ENCODE results near the gene CBFB. TPM values are rescaled to one million over a fixed set of nuclear protein-coding genes. Genes with fewer than 3 reads are reported as not detected.
A peak's percentile ranks its signal among the peaks of the same experiment; 100 is the strongest.

CBFB gene
- total and polyA plus RNA-seq, 2 experiments from 2014 or later: 47.4 to 59.0 TPM

DNA sequence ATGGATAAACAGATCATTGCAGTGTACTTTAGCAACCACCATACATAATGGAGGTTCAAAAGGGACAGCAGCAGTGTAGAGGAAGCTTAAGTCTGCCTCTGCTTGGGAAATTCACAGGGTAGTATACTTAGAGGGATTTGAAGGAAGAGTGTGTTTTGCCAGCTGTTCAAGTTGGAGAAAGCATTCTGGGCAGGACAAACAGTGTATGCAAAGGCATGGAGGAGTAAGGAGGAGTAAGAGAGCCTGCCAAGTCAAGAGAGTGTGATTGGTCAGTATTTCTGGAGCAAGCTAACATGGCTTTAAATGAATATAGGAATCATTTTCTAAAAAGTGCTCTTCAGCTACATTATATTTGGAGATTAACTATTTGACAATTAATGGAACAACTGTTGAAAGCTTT, 57.9 kb downstream of the CBFB start:
- no peak overlapping the region for H2AFZ ChIP-seq
- H3K36me3 ChIP-seq (replicated peaks; ENCODE audit: insufficient read depth, low read depth): no peaks in the 10 kb centered on the region
- no peaks in the 10 kb centered on the region for H3K9me2 ChIP-seq (replicated peaks; ENCODE audit: insufficient read depth)
- no peak for DNase-seq (ENCODE audit: low spot score)
- no peaks in the 10 kb centered on the region for H3K27me3 ChIP-seq
- H3K4me3 ChIP-seq: no peak overlapping the region
- H4K20me1 ChIP-seq (ENCODE audit: insufficient read depth, poor library complexity, severe bottlenecking): no peaks in the 10 kb centered on the region
- no peaks in the 10 kb centered on the region for H3K9me3 ChIP-seq (ENCODE audit: low read depth)
- H3K27ac ChIP-seq: peak overlapping the region; percentile 17
- TF ChIP-seq, protein P1, sequence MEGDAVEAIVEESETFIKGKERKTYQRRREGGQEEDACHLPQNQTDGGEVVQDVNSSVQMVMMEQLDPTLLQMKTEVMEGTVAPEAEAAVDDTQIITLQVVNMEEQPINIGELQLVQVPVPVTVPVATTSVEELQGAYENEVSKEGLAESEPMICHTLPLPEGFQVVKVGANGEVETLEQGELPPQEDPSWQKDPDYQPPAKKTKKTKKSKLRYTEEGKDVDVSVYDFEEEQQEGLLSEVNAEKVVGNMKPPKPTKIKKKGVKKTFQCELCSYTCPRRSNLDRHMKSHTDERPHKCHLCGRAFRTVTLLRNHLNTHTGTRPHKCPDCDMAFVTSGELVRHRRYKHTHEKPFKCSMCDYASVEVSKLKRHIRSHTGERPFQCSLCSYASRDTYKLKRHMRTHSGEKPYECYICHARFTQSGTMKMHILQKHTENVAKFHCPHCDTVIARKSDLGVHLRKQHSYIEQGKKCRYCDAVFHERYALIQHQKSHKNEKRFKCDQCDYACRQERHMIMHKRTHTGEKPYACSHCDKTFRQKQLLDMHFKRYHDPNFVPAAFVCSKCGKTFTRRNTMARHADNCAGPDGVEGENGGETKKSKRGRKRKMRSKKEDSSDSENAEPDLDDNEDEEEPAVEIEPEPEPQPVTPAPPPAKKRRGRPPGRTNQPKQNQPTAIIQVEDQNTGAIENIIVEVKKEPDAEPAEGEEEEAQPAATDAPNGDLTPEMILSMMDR (IDR thresholded peaks at IDR 0.05; ENCODE audit: poor library complexity): no peak
- no peak for TF ChIP-seq EZH2 (IDR thresholded peaks at IDR 0.05; ENCODE audit: borderline replicate concordance)
- no peak for TF ChIP-seq EZH2phosphoT487 (IDR thresholded peaks at IDR 0.05; ENCODE audit: low read depth, severe bottlenecking, unreplicated experiment)
- peaks cover 8% of the 10 kb centered on the region for H3K79me2 ChIP-seq
- no peak overlapping the region for H3K4me2 ChIP-seq
- no peaks in the 10 kb centered on the region for H3K4me1 ChIP-seq (ENCODE audit: insufficient read depth)

DNA sequence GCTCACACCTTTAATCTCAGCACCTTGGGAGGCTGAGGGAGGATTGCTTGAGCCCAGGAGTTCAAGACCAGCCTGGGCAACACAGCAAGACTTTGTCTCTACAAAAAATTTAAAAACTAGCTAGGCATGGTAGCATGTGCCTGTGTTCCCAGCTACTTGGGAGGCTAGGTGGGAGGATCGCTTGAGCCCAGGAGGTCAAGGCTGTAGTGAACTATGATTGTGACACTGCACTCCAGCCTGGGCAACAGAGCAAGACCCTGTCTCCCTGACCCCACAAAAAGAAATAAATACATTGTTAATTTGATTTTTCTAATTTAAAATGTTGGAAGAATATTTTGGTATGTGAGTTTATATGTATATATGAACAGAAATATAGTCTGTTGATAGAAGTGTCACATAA, 58.3 kb downstream of the CBFB start:
- H3K27me3 ChIP-seq: no peaks in the 10 kb centered on the region
- no peaks in the 10 kb centered on the region for H3K9me2 ChIP-seq (replicated peaks; ENCODE audit: insufficient read depth)
- no peak overlapping the region for H3K4me2 ChIP-seq
- no peaks in the 10 kb centered on the region for H4K20me1 ChIP-seq (ENCODE audit: insufficient read depth, poor library complexity, severe bottlenecking)
- H3K9me3 ChIP-seq (ENCODE audit: low read depth): no peaks in the 10 kb centered on the region
- H3K4me1 ChIP-seq (ENCODE audit: insufficient read depth): no peaks in the 10 kb centered on the region
- peaks cover 8% of the 10 kb centered on the region for H3K79me2 ChIP-seq
- DNase-seq (ENCODE audit: low spot score): no peak
- H2AFZ ChIP-seq: no peak overlapping the region
- H3K36me3 ChIP-seq (replicated peaks; ENCODE audit: insufficient read depth, low read depth): no peaks in the 10 kb centered on the region
- 100% methylated on average over 1 of the region's 1 CpG for WGBS (ENCODE audit: low lambda C conversion rate, missing lambda C conversion rate)
- no peak overlapping the region for H3K27ac ChIP-seq
- no peak overlapping the region for H3K4me3 ChIP-seq
- TF ChIP-seq EZH2 (IDR thresholded peaks at IDR 0.05; ENCODE audit: borderline replicate concordance) (no peak), EZH2phosphoT487 (IDR thresholded peaks at IDR 0.05; ENCODE audit: low read depth, severe bottlenecking, unreplicated experiment) (no peak)
- TF ChIP-seq, protein P1 (IDR thresholded peaks at IDR 0.05; ENCODE audit: poor library complexity): no peak

DNA sequence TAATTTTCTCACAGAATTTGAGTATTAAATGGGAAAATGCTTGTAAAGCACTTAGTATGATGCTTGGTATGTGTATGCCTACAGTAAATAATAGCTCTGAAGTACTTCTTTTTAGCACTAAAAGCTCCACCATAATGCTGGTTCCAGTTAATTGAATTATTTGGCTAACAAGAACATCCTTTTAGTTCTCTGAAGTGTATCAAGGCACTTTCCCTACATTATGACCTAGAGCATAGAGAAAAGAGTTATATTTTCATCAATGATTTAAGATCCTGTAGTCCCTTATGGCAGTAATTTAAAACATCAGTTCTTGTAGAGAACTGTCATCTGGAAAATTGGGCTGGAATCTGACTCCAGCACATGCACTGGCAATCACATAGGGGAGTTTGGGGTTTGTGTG, 58.9 kb downstream of the CBFB start:
- Histone ChIP-seq H3K4me3 (no peak overlapping the region), H3K4me1 (ENCODE audit: insufficient read depth) (no peaks in the 10 kb centered on the region), H3K9me3 (ENCODE audit: low read depth) (no peaks in the 10 kb centered on the region), H4K20me1 (ENCODE audit: insufficient read depth, poor library complexity, severe bottlenecking) (no peaks in the 10 kb centered on the region), H3K27me3 (no peaks in the 10 kb centered on the region), H2AFZ (no peak overlapping the region), H3K79me2 (peaks cover 9% of the 10 kb centered on the region), H3K9me2 (replicated peaks; ENCODE audit: insufficient read depth) (no peaks in the 10 kb centered on the region), H3K36me3 (replicated peaks; ENCODE audit: insufficient read depth, low read depth) (no peaks in the 10 kb centered on the region), H3K4me2 (no peak overlapping the region), H3K27ac (no peak overlapping the region)
- DNase-seq (ENCODE audit: low spot score): no peak
- TF ChIP-seq EZH2 (IDR thresholded peaks at IDR 0.05; ENCODE audit: borderline replicate concordance) (no peak), EZH2phosphoT487 (IDR thresholded peaks at IDR 0.05; ENCODE audit: low read depth, severe bottlenecking, unreplicated experiment) (no peak)
- TF ChIP-seq, protein P1 (IDR thresholded peaks at IDR 0.05; ENCODE audit: poor library complexity): no peak

DNA sequence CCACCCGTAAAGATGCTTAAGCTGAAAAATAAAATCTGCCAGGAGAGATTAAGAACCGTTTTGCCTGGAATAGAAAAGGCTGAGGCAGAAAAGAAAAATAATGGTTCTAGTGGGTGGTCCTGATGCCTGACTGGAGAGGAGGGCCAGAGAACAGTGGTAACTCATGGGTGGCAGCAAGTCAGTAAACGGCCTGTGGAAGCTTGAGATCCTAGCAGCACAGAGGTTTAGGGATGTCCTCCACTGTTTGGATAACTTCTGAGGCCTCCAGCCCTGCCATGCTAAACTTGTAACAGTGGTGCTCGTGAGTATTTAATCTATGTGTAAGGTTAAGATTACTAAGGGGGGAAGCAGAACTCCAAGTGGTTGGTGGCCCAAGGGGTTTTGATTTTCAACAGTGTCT, 59.6 kb downstream of the CBFB start:
- Histone ChIP-seq H2AFZ (no peak overlapping the region), H3K9me3 (ENCODE audit: low read depth) (no peaks in the 10 kb centered on the region), H3K27ac (no peak overlapping the region), H3K36me3 (replicated peaks; ENCODE audit: insufficient read depth, low read depth) (no peaks in the 10 kb centered on the region), H4K20me1 (ENCODE audit: insufficient read depth, poor library complexity, severe bottlenecking) (no peaks in the 10 kb centered on the region), H3K9me2 (replicated peaks; ENCODE audit: insufficient read depth) (no peaks in the 10 kb centered on the region), H3K4me3 (no peak overlapping the region), H3K79me2 (peaks cover 11% of the 10 kb centered on the region), H3K27me3 (no peaks in the 10 kb centered on the region), H3K4me1 (ENCODE audit: insufficient read depth) (no peaks in the 10 kb centered on the region), H3K4me2 (no peak overlapping the region)
- TF ChIP-seq, protein P1 (IDR thresholded peaks at IDR 0.05; ENCODE audit: poor library complexity): no peak
- TF ChIP-seq EZH2phosphoT487 (IDR thresholded peaks at IDR 0.05; ENCODE audit: low read depth, severe bottlenecking, unreplicated experiment) (no peak), EZH2 (IDR thresholded peaks at IDR 0.05; ENCODE audit: borderline replicate concordance) (no peak)
- DNase-seq (ENCODE audit: low spot score): no peak
- 75% methylated on average over 4 of the region's 4 CpGs for WGBS (ENCODE audit: low lambda C conversion rate, missing lambda C conversion rate)

All from hepatocyte (in vitro differentiated cells).